GM23338 (cell line): ENCODE results near the gene TST.

Experiments
- CREB1 ChIP-seq: fragments of 250-450 bp; sonication (Bioruptor Pico); IDR thresholded peaks from 2 replicates; pipeline ENCODE4 v1.5.0; 2020; ENCODE audit warnings: low read depth, mild to moderate bottlenecking, moderate library complexity
- EZH2 ChIP-seq: fragments of 200-600 bp; sonication (generic); IDR thresholded peaks from one replicate; pipeline ENCODE4 v1.8.0; 2017; ENCODE audit warnings: antibody characterized with exemption, mild to moderate bottlenecking, low read depth; ENCODE audit not compliant: unreplicated experiment
- EZH2phosphoT487 ChIP-seq: fragments of 200-600 bp; sonication (generic); IDR thresholded peaks from one replicate; pipeline ENCODE4 v1.8.1; 2018; ENCODE audit warnings: antibody characterized with exemption; ENCODE audit not compliant: unreplicated experiment
- JUNB ChIP-seq: IDR thresholded peaks from one replicate; pipeline ENCODE4 v1.6.1; 2016; ENCODE audit warnings: antibody characterized with exemption; ENCODE audit not compliant: unreplicated experiment
- NANOG ChIP-seq: IDR thresholded peaks from 2 replicates; pipeline ENCODE4 v1.6.1; 2016; ENCODE audit warnings: antibody characterized with exemption, borderline replicate concordance
- POLR2AphosphoS5 ChIP-seq: IDR thresholded peaks from 2 replicates; pipeline ENCODE4 v1.6.1; 2016; ENCODE audit warnings: antibody characterized with exemption, low read depth
- STAT1 ChIP-seq: IDR thresholded peaks from one replicate; pipeline ENCODE4 v1.6.1; 2016; ENCODE audit warnings: antibody characterized with exemption; ENCODE audit not compliant: unreplicated experiment
- ZNF114 ChIP-seq: fragments of 250-450 bp; sonication (Bioruptor Pico); IDR thresholded peaks from 2 replicates; pipeline ENCODE4 v1.5.0; 2020; ENCODE audit warnings: mild to moderate bottlenecking, moderate library complexity
- TF ChIP-seq, protein P1 (sequence below): IDR thresholded peaks from one replicate; pipeline ENCODE4 v1.6.1; 2018; ENCODE audit warnings: antibody characterized with exemption; ENCODE audit not compliant: unreplicated experiment
- TF ChIP-seq, protein P2 (sequence below), 2 experiments: fragments of 200-600 bp in 1 of 2; sonication (generic) in 1 of 2; conservative IDR thresholded peaks; 2 replicates each; pipeline versions ENCODE4 v1.5.1 to v1.6.1; 2016 to 2017; ENCODE audit warnings: antibody characterized with exemption in 2 of 2, low read depth in 2 of 2, mild to moderate bottlenecking in 2 of 2, moderate library complexity in 1 of 2
- TF ChIP-seq, protein P3 (sequence below): IDR thresholded peaks from 2 replicates; pipeline ENCODE4 v1.6.1; 2016; ENCODE audit warnings: antibody characterized with exemption

DNA sequence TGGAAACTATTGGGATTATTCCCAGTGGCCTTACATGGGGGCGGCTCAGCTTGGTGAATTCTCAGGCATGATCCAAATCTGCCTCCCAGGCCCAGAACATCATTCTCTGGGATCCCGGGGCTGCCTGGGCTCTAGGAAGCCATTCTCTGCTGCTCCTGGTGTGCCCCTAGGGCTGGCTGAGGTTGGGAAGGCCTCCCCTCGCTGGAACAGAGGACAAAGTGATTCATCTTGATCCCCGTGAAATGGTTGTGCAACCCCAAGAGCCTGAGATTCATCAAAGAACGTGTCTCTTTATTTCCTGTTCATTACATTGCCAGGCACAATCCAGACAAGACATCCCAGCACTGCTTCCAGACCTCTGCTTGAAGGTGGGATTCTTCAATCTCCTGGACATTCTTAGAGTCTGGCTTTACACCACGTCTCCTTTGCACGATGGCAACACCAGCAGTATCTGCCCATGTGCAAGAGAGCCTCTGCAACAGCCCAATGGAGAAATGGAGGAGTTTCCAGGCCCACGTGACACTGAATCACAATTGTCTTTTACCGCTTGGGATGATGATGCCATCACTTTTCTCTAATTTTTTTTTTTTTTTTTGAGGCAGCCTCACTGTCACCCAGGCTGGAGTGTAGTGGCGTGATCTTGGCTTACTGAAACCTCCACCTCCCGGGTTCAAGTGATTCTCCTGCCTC lies 52.3 kb downstream of the TST start:
- TF ChIP-seq POLR2AphosphoS5 (no peak), EZH2 (no peak), EZH2phosphoT487 (no peak), CREB1 (CRISPR knock-in tag) (no peak), NANOG (no peak), JUNB (no peak), ZNF114 (no peak), STAT1 (no peak)
- TF ChIP-seq, protein P1, sequence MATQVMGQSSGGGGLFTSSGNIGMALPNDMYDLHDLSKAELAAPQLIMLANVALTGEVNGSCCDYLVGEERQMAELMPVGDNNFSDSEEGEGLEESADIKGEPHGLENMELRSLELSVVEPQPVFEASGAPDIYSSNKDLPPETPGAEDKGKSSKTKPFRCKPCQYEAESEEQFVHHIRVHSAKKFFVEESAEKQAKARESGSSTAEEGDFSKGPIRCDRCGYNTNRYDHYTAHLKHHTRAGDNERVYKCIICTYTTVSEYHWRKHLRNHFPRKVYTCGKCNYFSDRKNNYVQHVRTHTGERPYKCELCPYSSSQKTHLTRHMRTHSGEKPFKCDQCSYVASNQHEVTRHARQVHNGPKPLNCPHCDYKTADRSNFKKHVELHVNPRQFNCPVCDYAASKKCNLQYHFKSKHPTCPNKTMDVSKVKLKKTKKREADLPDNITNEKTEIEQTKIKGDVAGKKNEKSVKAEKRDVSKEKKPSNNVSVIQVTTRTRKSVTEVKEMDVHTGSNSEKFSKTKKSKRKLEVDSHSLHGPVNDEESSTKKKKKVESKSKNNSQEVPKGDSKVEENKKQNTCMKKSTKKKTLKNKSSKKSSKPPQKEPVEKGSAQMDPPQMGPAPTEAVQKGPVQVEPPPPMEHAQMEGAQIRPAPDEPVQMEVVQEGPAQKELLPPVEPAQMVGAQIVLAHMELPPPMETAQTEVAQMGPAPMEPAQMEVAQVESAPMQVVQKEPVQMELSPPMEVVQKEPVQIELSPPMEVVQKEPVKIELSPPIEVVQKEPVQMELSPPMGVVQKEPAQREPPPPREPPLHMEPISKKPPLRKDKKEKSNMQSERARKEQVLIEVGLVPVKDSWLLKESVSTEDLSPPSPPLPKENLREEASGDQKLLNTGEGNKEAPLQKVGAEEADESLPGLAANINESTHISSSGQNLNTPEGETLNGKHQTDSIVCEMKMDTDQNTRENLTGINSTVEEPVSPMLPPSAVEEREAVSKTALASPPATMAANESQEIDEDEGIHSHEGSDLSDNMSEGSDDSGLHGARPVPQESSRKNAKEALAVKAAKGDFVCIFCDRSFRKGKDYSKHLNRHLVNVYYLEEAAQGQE = no peak
- TF ChIP-seq, protein P2, sequence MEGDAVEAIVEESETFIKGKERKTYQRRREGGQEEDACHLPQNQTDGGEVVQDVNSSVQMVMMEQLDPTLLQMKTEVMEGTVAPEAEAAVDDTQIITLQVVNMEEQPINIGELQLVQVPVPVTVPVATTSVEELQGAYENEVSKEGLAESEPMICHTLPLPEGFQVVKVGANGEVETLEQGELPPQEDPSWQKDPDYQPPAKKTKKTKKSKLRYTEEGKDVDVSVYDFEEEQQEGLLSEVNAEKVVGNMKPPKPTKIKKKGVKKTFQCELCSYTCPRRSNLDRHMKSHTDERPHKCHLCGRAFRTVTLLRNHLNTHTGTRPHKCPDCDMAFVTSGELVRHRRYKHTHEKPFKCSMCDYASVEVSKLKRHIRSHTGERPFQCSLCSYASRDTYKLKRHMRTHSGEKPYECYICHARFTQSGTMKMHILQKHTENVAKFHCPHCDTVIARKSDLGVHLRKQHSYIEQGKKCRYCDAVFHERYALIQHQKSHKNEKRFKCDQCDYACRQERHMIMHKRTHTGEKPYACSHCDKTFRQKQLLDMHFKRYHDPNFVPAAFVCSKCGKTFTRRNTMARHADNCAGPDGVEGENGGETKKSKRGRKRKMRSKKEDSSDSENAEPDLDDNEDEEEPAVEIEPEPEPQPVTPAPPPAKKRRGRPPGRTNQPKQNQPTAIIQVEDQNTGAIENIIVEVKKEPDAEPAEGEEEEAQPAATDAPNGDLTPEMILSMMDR (conservative IDR thresholded peaks at IDR 0.05; ENCODE audit: low read depth in 2 of 2) = no peak
- TF ChIP-seq, protein P3, sequence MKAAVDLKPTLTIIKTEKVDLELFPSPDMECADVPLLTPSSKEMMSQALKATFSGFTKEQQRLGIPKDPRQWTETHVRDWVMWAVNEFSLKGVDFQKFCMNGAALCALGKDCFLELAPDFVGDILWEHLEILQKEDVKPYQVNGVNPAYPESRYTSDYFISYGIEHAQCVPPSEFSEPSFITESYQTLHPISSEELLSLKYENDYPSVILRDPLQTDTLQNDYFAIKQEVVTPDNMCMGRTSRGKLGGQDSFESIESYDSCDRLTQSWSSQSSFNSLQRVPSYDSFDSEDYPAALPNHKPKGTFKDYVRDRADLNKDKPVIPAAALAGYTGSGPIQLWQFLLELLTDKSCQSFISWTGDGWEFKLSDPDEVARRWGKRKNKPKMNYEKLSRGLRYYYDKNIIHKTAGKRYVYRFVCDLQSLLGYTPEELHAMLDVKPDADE = no peak
